Neural progenitor cell (in vitro differentiated cells): ENCODE results near the gene STK24.

Source experiments
- CTCF ChIP-seq: fragments of 200-600 bp; sonication (generic); IDR thresholded peaks from 2 replicates; pipeline ENCODE4 v1.5.1; 2017; ENCODE audit warnings: antibody characterized with exemption, mild to moderate bottlenecking
- EZH2 ChIP-seq: fragments of 200-600 bp; sonication (generic); IDR thresholded peaks from 2 replicates; pipeline ENCODE4 v1.6.1; 2017; ENCODE audit warnings: antibody characterized with exemption, mild to moderate bottlenecking, moderate library complexity

DNA sequence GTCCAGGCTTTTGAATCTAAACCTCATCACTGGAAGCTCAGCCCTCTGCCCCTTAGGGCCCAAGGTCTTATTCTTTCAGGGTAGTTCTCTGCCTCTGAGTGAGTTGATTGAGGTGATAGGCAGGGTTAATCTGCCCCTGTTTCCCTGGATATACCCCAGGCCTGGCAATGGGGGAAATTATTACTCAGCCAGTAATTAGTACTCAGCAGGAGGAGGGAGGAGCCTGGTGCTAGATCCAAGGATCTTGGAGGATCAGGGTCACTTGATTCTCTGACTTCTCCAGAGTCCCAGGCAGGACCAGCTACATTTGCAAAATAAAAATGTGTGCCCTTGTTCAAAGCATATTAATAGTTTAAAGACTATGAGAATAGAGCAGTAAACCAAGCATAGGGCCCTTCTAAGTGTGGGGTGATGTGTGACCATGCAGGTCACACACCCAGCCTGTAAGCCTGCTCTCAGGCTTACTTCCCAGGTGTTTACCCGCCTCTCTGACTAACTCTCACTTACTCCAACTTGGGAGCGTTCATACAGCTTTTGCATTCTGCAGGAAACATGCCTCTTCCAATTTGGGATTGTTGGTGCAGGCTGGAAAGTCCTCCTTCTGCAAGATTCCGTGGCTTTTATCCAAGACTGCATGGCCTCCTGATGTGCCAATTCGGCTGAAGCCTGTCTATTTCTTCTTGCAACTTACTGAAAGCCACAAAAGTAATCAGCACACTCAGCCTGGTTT, 7.9 kb upstream of the STK24 start:
- TF ChIP-seq CTCF: no peak
- TF ChIP-seq EZH2: no peak
